Upper lobe of right lung (tissue), 1 donor: ENCODE measurements around the gene PLEKHD1. TPM values are rescaled to one million over a fixed set of nuclear protein-coding genes. Genes with fewer than 3 reads are reported as not detected.

Experiments
- ATAC-seq: fragments of 200-7000 bp; cut with Tn5 transposase; one replicate; pipeline ENCODE4 v1.9.1; 2020; ENCODE audit warnings: mild to moderate bottlenecking, moderate library complexity
- DNase-seq: peaks from one replicate; pipeline ENCODE4 v3.0.0-alpha.2; 2020
- H3K27ac ChIP-seq: fragments of 200-600 bp; one replicate; pipeline ENCODE4 v1.8.0; 2022
- H3K27me3 ChIP-seq: fragments of 200-600 bp; one replicate; pipeline ENCODE4 v1.8.0; 2022; ENCODE audit warnings: mild to moderate bottlenecking
- H3K36me3 ChIP-seq: fragments of 200-600 bp; one replicate; pipeline ENCODE4 v1.8.0; 2022
- H3K4me1 ChIP-seq: fragments of 200-600 bp; one replicate; pipeline ENCODE4 v1.8.0; 2022
- H3K4me3 ChIP-seq: fragments of 200-600 bp; one replicate; pipeline ENCODE4 v1.8.0; 2022; ENCODE audit warnings: mild to moderate bottlenecking
- H3K9me3 ChIP-seq: fragments of 200-600 bp; one replicate; pipeline ENCODE4 v1.8.0; 2022
- CTCF ChIP-seq: fragments of 200-600 bp; IDR thresholded peaks from one replicate; pipeline ENCODE4 v1.8.0; 2022; ENCODE audit warnings: antibody characterized with exemption
- intact Hi-C: fragments of 100-400 bp; cut with DNase I; formaldehyde crosslinking; loops from one replicate; pipeline ENCODE4 v1.11.0; 2022
- total RNA-seq: library from RNA; stranded (reverse); fragmentation: NEBNext Ultra II Directional; extraction: Animal tissue kit (Norgen Biotek cat#: 25700); gene quantifications from one replicate; pipeline ENCODE4 v1.2.1, GENCODE V29; 2021
- donor health status: DM: no; HTN: yes; CAD: no; lungs with severe emphysema.

The PLEKHD1 gene
- total RNA-seq, 1 donor from 2014 or later: 0.41 TPM

- DNase-seq (no peak), ATAC-seq (no peak)
- intact Hi-C loops: no loop called here
- no peak overlapping the region for H3K27ac ChIP-seq
- H3K9me3 ChIP-seq: no peaks in the 10 kb centered on the region
- no peaks in the 10 kb centered on the region for H3K4me1 ChIP-seq
- no peak overlapping the region for H3K4me3 ChIP-seq
- no peak for TF ChIP-seq CTCF
- no peaks in the 10 kb centered on the region for H3K36me3 ChIP-seq
- H3K27me3 ChIP-seq: no peaks in the 10 kb centered on the region
Observed at GRCh38 chr14:69531135-69531534, 46.6 kb downstream of the PLEKHD1 start.

- H3K27ac ChIP-seq: no peak overlapping the region
- no peak for TF ChIP-seq CTCF
- DNase-seq: no peak
Observed at GRCh38 chr14:69532561-69533340, 48.2 kb downstream of the PLEKHD1 start.

DNA sequence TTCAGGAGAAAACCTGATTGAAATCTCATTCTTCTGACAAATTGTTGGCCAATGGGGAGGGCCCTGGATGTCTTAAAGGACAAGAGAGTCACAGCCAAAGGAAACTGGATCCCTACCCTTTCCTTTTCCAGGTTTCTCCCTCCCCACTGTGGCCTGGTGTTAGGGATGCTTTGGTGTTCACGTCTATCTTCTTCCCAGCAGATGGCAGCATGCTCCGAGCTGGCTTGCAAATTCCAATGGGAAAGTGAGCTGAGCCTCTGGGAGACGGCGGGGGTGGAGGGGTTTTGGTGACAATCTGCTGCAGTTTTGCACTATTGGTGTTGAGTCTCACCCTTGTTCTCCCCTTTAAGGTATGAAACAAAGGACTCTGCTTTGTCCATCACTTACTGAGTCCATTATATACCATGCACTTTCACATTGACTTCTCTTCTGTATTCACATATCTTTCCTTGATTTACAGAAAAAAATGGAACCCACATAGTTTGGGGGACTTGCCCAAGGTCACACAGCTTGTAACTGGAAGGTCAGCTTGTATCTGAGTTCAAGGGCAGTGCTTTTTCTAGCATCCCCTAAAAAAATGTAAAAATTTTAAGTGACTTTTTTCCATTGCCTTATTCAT is 50.8 kb downstream of the PLEKHD1 start:
- DNase-seq (no peak), ATAC-seq (peak; percentile 80)
- H3K4me3 ChIP-seq: no peak overlapping the region
- no peaks in the 10 kb centered on the region for H3K9me3 ChIP-seq
- no peak overlapping the region for H3K27ac ChIP-seq
- TF ChIP-seq CTCF: peak; percentile 66
- no peaks in the 10 kb centered on the region for H3K27me3 ChIP-seq
- H3K36me3 ChIP-seq: no peaks in the 10 kb centered on the region
- intact Hi-C loops: no loop called here
- H3K4me1 ChIP-seq: peaks cover 2% of the 10 kb centered on the region

More at GRCh38 chr14:69532561-69533340, 48.2 kb downstream of the PLEKHD1 start:
- ATAC-seq: no peak
- no peaks in the 10 kb centered on the region for H3K9me3 ChIP-seq
- H3K27me3 ChIP-seq: no peaks in the 10 kb centered on the region
- intact Hi-C loops: no loop called here
- no peaks in the 10 kb centered on the region for H3K36me3 ChIP-seq
- no peaks in the 10 kb centered on the region for H3K4me1 ChIP-seq
- H3K4me3 ChIP-seq: no peak overlapping the region

GRCh38 chr14:69536971-69537370 is 52.4 kb downstream of the PLEKHD1 start:
- no peaks in the 10 kb centered on the region for H3K9me3 ChIP-seq
- intact Hi-C loops: no loop called here
- ATAC-seq: peak; percentile 45
- H3K27me3 ChIP-seq: no peaks in the 10 kb centered on the region
- no peak for DNase-seq
- peaks cover 6% of the 10 kb centered on the region for H3K4me1 ChIP-seq
- H3K4me3 ChIP-seq: no peak overlapping the region
- TF ChIP-seq CTCF: no peak
- no peak overlapping the region for H3K27ac ChIP-seq
- no peaks in the 10 kb centered on the region for H3K36me3 ChIP-seq

DNA sequence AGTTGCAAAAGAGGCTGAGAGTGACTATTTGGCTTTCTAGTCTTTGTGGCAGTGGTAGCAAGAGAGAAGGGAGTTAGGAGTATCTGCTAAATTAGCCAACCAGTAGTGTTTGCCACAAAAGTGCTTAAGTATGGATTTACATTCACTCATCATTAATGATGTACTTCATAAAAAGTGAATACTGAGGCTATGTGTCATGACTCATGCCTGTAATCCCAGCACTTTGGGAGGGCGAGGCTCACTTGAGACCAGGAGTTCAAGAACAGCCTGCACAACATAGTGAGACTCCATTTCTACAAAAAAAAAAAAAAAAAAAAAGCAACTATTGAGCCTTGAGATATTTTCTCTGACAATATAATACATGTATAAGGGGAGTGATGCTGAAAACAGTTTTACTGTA is 53.4 kb downstream of the PLEKHD1 start:
- no peaks in the 10 kb centered on the region for H3K27me3 ChIP-seq
- DNase-seq (no peak), ATAC-seq (no peak)
- no peaks in the 10 kb centered on the region for H3K36me3 ChIP-seq
- peaks cover 6% of the 10 kb centered on the region for H3K4me1 ChIP-seq
- no peak overlapping the region for H3K4me3 ChIP-seq
- H3K27ac ChIP-seq: no peak overlapping the region
- intact Hi-C loops: no loop called here
- H3K9me3 ChIP-seq: no peaks in the 10 kb centered on the region
- TF ChIP-seq CTCF: no peak
